Neutrophil (primary cell): ENCODE data around the gene PDE7B.
"Not testable (repeated sequence)": the region's sequence is repeated elsewhere in the genome, so short reads cannot be mapped to it uniquely, and the experiment has no call there.

Experiments used
- H3K27ac ChIP-seq: fragments of 200-600 bp; sonication (generic); 2 replicates; pipeline ENCODE4 v1.5.1; 2016; ENCODE audit warnings: mild to moderate bottlenecking, moderate library complexity
- H3K27me3 ChIP-seq: fragments of 200-600 bp; sonication (generic); 2 replicates; pipeline ENCODE4 v1.6.0; 2016; ENCODE audit warnings: mild to moderate bottlenecking
- H3K36me3 ChIP-seq: fragments of 200-600 bp; sonication (generic); 2 replicates; pipeline ENCODE4 v1.5.1; 2017
- H3K4me1 ChIP-seq, 2 experiments: fragments of 200-600 bp in 1 of 2; sonication (generic) in 1 of 2; 1 replicate in 1 of 2; 2 replicates in 1 of 2; pipeline versions ENCODE4 v1.5.1 to v1.6.1; 2013 to 2016; ENCODE audit warnings: low read depth in 1 of 2, low read length in 1 of 2, mild to moderate bottlenecking in 1 of 2, moderate library complexity in 1 of 2; ENCODE audit not compliant: control insufficient read depth in 1 of 2, insufficient read depth in 1 of 2
- H3K4me3 ChIP-seq, 2 experiments: fragments of 200-600 bp in 1 of 2; sonication (generic) in 1 of 2; 1 replicate in 1 of 2; 2 replicates in 1 of 2; pipeline ENCODE4 v1.5.1; 2013 to 2016; ENCODE audit warnings: low read depth in 1 of 2, low read length in 1 of 2, mild to moderate bottlenecking in 1 of 2, moderate library complexity in 1 of 2
- H3K9me3 ChIP-seq: fragments of 200-600 bp; sonication (generic); 2 replicates; pipeline ENCODE4 v1.5.1; 2016
- TF ChIP-seq, protein P1 (sequence below): fragments of 200-600 bp; sonication (generic); IDR thresholded peaks from 2 replicates; pipeline ENCODE4 v1.5.1; 2016; ENCODE audit warnings: antibody characterized with exemption

Gene PDE7B

DNA sequence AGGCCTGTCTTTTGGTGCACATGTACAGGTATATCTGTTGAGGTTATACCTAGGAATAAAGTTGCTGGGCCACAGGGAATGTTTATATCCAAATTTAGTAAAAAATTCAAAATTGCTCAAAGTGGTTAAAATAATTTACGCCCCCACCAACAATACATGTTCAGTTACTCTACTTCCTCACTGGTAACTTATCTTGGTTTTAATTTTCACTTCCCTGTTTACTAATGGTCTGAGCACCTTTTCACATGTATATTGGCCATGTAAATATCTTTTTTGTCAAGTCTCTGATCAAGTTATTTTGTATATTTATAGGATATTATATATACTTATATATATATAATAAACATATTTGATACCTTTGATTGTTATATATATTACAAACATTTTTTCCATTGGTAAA is 9.7 kb downstream of the PDE7B start:
- Histone ChIP-seq H3K36me3 (no peaks in the 10 kb centered on the region), H3K9me3 (no peaks in the 10 kb centered on the region), H3K4me1 (no peaks in the 10 kb centered on the region), H3K27me3 (no peaks in the 10 kb centered on the region), H3K4me3 (no peak overlapping the region), H3K27ac (no peak overlapping the region)
- TF ChIP-seq, protein P1, sequence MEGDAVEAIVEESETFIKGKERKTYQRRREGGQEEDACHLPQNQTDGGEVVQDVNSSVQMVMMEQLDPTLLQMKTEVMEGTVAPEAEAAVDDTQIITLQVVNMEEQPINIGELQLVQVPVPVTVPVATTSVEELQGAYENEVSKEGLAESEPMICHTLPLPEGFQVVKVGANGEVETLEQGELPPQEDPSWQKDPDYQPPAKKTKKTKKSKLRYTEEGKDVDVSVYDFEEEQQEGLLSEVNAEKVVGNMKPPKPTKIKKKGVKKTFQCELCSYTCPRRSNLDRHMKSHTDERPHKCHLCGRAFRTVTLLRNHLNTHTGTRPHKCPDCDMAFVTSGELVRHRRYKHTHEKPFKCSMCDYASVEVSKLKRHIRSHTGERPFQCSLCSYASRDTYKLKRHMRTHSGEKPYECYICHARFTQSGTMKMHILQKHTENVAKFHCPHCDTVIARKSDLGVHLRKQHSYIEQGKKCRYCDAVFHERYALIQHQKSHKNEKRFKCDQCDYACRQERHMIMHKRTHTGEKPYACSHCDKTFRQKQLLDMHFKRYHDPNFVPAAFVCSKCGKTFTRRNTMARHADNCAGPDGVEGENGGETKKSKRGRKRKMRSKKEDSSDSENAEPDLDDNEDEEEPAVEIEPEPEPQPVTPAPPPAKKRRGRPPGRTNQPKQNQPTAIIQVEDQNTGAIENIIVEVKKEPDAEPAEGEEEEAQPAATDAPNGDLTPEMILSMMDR = no peak

GRCh38 chr6:135864929-135865328 is 13.4 kb downstream of the PDE7B start:
- H3K9me3 ChIP-seq = not testable (repeated sequence)

GRCh38 chr6:135866445-135867123 is 15.1 kb downstream of the PDE7B start:
- Histone ChIP-seq H3K27ac (no peak overlapping the region), H3K36me3 (no peaks in the 10 kb centered on the region), H3K27me3 (no peaks in the 10 kb centered on the region), H3K4me3 (no peak overlapping the region), H3K4me1 (no peaks in the 10 kb centered on the region), H3K9me3 (no peaks in the 10 kb centered on the region)
- TF ChIP-seq, protein P1 = no peak

More at GRCh38 chr6:135864929-135865328, 13.4 kb downstream of the PDE7B start:
- H3K27me3 ChIP-seq, H3K4me1 ChIP-seq, H3K4me3 ChIP-seq, H3K27ac ChIP-seq, H3K36me3 ChIP-seq: not testable (repeated sequence)

- H3K27me3 ChIP-seq = no peaks in the 10 kb centered on the region
- TF ChIP-seq, protein P1 = no peak
These were observed 15.8 kb downstream of the PDE7B start for GRCh38 chr6:135867332-135867731.

GRCh38 chr6:135869857-135870256 is 18.4 kb downstream of the PDE7B start:
- no peaks in the 10 kb centered on the region for H3K36me3 ChIP-seq
- H3K27ac ChIP-seq = no peak overlapping the region
- no peaks in the 10 kb centered on the region for H3K4me1 ChIP-seq
- no peaks in the 10 kb centered on the region for H3K9me3 ChIP-seq
- no peaks in the 10 kb centered on the region for H3K27me3 ChIP-seq
- no peak overlapping the region for H3K4me3 ChIP-seq
- TF ChIP-seq, protein P1 = no peak

More at GRCh38 chr6:135867332-135867731, 15.8 kb downstream of the PDE7B start:
- Histone ChIP-seq H3K4me3 (no peak overlapping the region), H3K36me3 (no peaks in the 10 kb centered on the region), H3K27ac (no peak overlapping the region), H3K9me3 (no peaks in the 10 kb centered on the region), H3K4me1 (no peaks in the 10 kb centered on the region)

DNA sequence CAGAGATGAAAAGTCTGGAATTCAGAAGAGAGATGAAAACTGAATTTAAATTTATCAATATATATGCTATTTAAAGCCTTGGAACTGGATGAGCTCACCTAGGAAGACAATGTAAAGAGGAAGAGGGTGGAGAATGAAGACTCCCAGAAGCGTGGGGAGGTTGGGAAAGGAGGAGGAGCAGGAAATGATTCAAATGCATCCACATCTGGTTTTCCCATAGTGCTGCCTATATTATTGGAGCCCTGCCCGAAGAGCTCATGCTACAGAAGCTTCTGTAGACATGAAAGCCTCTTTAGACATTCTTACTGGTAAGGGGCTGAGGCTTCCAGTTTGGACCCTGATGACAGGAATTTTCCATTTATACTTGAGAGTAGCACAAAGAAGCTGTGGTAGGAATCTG is 19.2 kb downstream of the PDE7B start:
- Histone ChIP-seq H3K4me1 (no peaks in the 10 kb centered on the region), H3K36me3 (no peaks in the 10 kb centered on the region), H3K27me3 (no peaks in the 10 kb centered on the region), H3K9me3 (no peaks in the 10 kb centered on the region), H3K27ac (no peak overlapping the region), H3K4me3 (no peak overlapping the region)
- TF ChIP-seq, protein P1 = no peak
